Motor neuron (in vitro differentiated cells): ENCODE data around the gene RNF214. TPM values are rescaled to one million over a fixed set of nuclear protein-coding genes. Genes with fewer than 3 reads are reported as not detected.

Experiments
- ATAC-seq, 8 experiments: fragments of 200-7000 bp; cut with Tn5 transposase; replicated peaks in 6 of 8; 2 replicates each; pipeline ENCODE4 v1.8.0; 2021; ENCODE audit warnings: mild to moderate bottlenecking in 8 of 8, moderate library complexity in 8 of 8
- H3K27ac ChIP-seq, 2 donors: fragments of 250-450 bp; sonication (Bioruptor Pico); 2 replicates each; pipeline ENCODE4 v1.9.0; 2021; ENCODE audit warnings: antibody characterized with exemption in 2 of 2, mild to moderate bottlenecking in 2 of 2, moderate library complexity in 1 of 2
- H3K4me1 ChIP-seq, 2 donors: fragments of 250-450 bp; sonication (Bioruptor Pico); replicated peaks in 1 of 2; 2 replicates each; pipeline ENCODE4 v1.6.1; 2021; ENCODE audit warnings: antibody characterized with exemption in 2 of 2, mild to moderate bottlenecking in 2 of 2, moderate library complexity in 1 of 2
- H3K4me3 ChIP-seq, 5 donors: fragments of 250-450 bp; sonication (Bioruptor Pico); 2 replicates each; pipeline ENCODE4 v1.9.0; 2021; ENCODE audit warnings: antibody characterized with exemption in 5 of 5, mild to moderate bottlenecking in 5 of 5, moderate library complexity in 4 of 5
- WGBS, 10 experiments: fragments of 450-650 bp; shearing (Covaris generic); methylation state at CpG; one replicate each; pipeline ENCODE4 v1.0.0; 2022; 5-methylcytosine and 5-hydroxymethylcytosine counted together
- in situ Hi-C, 9 experiments: fragments of 400-800 bp; cut with MboI; loops; one replicate each; pipeline ENCODE4 v1.15.0; 2021; ENCODE audit warnings: low sequenced_read_pairs in 9 of 9, low pct_unique_long_range_greater_than_20kb in 2 of 9; ENCODE audit not compliant: unreplicated experiment in 9 of 9
- total RNA-seq, 8 experiments: library from RNA; unstranded; fragments of 300-600 nt; gene quantifications; 2 replicates each; pipeline versions ENCODE4 v1.2.3 to v1.2.4, GENCODE V29; 2022

Gene RNF214
- total RNA-seq, 8 experiments from 2014 or later = 10.2 to 33.0 (median 21.2) TPM

DNA sequence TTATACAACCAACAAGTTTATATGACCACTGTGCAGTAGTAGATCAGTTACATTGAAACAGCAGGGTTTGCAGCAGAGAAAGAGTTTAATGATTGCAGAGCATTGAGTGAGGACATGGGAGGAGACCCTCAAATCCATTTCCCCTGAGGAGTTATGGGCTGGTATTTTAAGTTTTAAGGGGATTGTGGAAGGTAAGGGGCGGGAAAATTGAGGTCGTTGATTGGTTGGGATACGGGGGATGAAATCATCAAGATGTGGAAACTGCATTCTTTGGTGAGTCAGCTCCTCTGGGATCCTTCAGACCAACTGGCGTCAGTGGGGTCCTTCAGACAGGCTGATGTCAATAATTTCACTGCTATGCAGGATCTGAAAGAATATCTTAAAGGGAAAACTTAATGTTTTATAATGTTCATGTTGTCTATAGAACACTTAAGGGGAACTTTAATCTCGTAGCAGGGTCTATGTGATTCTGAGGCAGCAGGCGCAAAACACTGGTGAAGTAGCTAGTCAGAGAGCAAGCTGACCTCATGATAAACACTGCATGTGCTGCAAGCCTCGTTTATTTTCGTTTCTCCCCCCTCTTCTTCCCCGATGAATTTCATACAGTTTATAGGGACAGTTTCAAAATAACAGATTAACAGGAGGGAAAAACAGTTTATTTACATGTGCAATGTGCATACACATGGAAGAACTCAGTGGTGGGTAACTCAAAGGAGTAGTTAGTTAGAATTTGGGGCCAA, 41.2 kb downstream of the RNF214 start:
- 39 to 100% (median 89%) methylated on average over 2 to 9 of the region's 9 CpGs; no CpG with 5 or more reads in 2 of the 10 experiments for WGBS, 10 experiments
- no peak overlapping the region for H3K4me3 ChIP-seq
- in situ Hi-C loops = no loop called here
- no peaks in the 10 kb centered on the region for H3K4me1 ChIP-seq
- no peak overlapping the region for H3K27ac ChIP-seq
- peak in 4 of 8 experiments; percentile 32 to 71 (median 41) for ATAC-seq

DNA sequence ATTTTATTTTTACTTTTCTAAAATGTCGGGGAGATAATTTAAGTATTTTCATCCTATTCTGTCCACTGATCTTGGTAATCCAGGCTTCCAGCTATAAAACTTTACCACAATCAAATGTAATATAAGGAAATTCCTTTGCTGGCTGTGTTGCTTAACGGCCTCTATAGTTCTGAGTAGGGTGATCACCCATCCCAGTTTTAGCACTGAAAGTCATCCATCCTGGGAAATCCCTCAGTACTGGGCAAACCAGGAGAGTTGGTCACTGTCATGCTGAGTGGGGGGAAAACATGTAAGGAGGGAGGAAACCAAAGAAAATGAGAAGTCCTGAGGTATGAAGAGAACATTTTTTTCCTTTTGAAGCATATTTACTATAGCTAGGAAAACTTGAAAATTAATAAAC, 45.9 kb downstream of the RNF214 start:
- H3K4me3 ChIP-seq = no peak overlapping the region
- 65 to 100% (median 100%) methylated on average over 1 to 2 of the region's 2 CpGs; no CpG with 5 or more reads in 1 of the 10 experiments for WGBS, 10 experiments
- in situ Hi-C loops = no loop called here
- ATAC-seq = no peak
- no peak overlapping the region for H3K27ac ChIP-seq
- H3K4me1 ChIP-seq = peaks cover 0 to 4% of the 10 kb centered on the region in 2 donors

DNA sequence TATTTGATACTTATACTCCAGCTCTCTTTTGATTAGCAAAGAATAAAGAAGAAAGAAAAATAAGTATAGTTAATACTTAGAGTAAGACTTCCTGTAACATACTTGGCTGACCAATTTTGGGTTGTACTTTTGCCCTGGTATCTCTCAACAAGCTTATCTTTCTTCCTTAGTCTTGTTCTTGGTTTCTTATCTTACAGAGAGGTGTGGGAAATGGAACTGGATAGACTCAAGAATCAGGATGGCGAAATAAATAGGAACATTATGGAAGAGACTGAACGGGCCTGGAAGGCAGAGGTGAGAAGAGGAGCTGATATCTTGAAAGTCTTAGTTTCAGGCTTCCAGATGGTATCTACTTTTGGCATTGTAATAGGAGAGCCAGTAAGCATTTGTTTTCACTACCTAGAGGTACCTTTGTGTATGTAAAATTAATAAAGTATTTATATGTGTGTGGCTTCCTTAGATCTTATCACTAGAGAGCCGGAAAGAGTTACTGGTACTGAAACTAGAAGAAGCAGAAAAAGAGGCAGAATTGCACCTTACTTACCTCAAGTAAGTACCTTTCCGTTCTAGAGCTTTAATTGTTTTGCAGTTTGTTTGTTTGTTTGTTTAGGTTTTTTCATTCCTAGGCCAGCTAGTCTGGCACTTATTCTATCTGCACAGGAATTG, 47.4 kb downstream of the RNF214 start:
- no peak overlapping the region for H3K27ac ChIP-seq
- WGBS, 10 experiments = 75 to 100% (median 94%) methylated on average over 2 to 4 of the region's 4 CpGs
- no peak overlapping the region for H3K4me3 ChIP-seq
- H3K4me1 ChIP-seq = peaks cover 0 to 4% of the 10 kb centered on the region in 2 donors
- ATAC-seq = no peak
- in situ Hi-C loops = no loop called here

DNA sequence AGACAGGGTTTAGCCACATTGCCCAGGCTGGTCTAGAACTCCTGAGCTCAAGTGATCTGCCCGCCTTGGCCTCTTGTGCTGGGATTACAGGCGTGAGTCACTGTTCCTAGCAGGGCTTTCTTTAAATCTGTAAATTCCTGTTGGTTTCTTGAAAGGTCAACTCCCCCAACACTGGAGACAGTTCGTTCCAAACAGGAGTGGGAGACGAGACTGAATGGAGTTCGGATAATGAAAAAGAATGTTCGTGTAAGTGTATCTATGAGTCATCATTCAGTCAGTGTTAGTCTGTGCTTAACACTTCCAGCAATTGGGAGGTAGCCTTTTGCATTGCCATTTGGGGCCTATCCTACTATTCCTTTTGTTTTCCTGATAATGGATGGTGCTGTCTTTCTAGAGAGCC, 48.7 kb downstream of the RNF214 start:
- ATAC-seq = peak in 7 of 8 experiments; percentile 90 to 98 (median 94)
- WGBS, 10 experiments = 0 to 54% (median 23%) methylated on average over 2 to 6 of the region's 6 CpGs; no CpG with 5 or more reads in 3 of the 10 experiments

DNA sequence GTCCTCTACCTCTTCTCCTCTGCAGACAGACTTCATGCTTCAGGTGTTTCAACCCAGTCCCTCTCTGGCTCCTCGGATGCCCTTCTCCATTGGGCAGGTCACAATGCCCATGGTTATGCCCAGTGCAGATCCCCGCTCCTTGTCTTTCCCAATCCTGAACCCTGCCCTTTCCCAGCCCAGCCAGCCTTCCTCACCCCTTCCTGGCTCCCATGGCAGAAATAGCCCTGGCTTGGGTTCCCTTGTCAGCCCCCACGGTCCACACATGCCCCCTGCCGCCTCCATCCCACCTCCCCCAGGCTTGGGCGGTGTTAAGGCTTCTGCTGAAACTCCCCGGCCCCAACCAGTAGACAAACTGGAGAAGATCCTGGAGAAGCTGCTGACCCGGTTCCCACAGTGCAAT, 49.4 kb downstream of the RNF214 start:
- Histone ChIP-seq H3K27ac (no peak overlapping the region), H3K4me3 (no peak overlapping the region), H3K4me1 (peaks cover 0 to 4% of the 10 kb centered on the region in 2 donors)
- no peak for ATAC-seq
- in situ Hi-C loops = no loop called here
- WGBS, 10 experiments = 100% methylated on average over 1 to 2 of the region's 7 CpGs; no CpG with 5 or more reads in 4 of the 10 experiments

More for the DNA sequence above, 48.7 kb downstream of the RNF214 start:
- Histone ChIP-seq H3K4me1 (peaks cover 0 to 4% of the 10 kb centered on the region in 2 donors), H3K4me3 (no peak overlapping the region), H3K27ac (no peak overlapping the region)
- in situ Hi-C loops = no loop called here

DNA sequence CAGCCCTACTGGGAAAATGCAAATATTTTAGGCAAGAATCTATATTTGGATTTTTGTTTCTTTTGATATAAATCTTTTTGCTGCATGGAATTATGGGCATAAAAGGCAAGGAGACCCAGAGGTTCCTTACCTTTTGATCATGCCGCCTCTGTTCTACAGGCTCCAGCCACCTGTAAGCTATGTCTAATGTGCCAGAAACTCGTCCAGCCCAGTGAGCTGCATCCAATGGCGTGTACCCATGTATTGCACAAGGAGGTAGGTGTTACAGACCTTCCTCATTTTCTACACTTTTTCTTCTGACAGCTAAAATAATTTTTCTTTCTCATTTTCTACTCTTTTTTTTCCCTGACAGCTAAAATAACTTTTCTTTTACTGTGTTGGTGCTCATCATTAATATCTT, 50.5 kb downstream of the RNF214 start:
- ATAC-seq = no peak
- in situ Hi-C loops = no loop called here
- Histone ChIP-seq H3K27ac (no peak overlapping the region), H3K4me1 (peaks cover 0 to 4% of the 10 kb centered on the region in 2 donors), H3K4me3 (no peak overlapping the region)
- 74 to 100% (median 89%) methylated on average over 1 to 3 of the region's 3 CpGs; no CpG with 5 or more reads in 1 of the 10 experiments for WGBS, 10 experiments

DNA sequence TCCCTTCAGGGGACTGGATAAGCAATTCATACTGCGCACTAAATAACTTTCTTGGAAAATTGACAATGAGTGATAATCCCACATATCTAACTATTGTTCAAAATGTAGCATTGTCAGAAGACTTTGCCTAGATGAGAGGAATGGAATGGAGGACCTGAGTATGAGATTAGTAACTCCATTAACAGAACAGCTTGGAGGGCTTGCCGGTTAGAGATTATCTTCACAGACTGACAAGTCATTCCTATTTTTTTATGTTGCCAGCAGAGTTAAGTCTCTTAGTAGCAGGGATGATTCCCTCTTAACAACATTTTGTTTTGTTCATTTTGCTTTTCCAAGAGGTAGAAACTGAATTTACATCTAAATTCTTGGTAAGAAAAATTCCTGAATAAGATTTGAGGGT, 51.6 kb downstream of the RNF214 start:
- 91 to 100% (median 100%) methylated on average over 1 to 2 of the region's 2 CpGs; no CpG with 5 or more reads in 2 of the 10 experiments for WGBS, 10 experiments
- no peak overlapping the region for H3K27ac ChIP-seq
- no peak overlapping the region for H3K4me3 ChIP-seq

DNA sequence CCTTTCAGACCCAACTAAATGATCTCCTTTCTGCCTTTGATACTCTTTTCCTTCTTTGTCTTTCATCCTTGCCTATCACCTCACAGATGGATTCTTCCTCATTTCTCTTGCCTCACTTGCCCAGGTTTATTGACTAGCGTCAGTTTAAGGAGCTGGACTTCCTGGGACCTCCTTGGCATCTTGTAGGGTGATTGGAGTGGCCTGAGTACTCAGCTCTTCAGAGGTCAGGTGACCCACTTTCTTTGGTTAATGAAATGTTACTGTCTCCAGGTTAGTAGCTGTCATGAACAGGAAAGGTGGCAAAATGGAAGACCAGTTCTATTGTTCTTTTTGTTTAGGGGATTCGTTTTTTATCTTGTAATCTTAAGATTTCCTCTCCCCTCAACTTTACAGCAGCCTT, 54.1 kb downstream of the RNF214 start:
- ATAC-seq = no peak
- no peak overlapping the region for H3K27ac ChIP-seq
- H3K4me1 ChIP-seq = no peaks in the 10 kb centered on the region
- in situ Hi-C loops = no loop called here
- 20 to 95% (median 82%) methylated on average over 1 to 2 of the region's 2 CpGs; no CpG with 5 or more reads in 2 of the 10 experiments for WGBS, 10 experiments
- no peak overlapping the region for H3K4me3 ChIP-seq

More for the DNA sequence above, 51.6 kb downstream of the RNF214 start:
- ATAC-seq = no peak
- peaks cover 0 to 4% of the 10 kb centered on the region in 2 donors for H3K4me1 ChIP-seq
- in situ Hi-C loops = no loop called here

DNA sequence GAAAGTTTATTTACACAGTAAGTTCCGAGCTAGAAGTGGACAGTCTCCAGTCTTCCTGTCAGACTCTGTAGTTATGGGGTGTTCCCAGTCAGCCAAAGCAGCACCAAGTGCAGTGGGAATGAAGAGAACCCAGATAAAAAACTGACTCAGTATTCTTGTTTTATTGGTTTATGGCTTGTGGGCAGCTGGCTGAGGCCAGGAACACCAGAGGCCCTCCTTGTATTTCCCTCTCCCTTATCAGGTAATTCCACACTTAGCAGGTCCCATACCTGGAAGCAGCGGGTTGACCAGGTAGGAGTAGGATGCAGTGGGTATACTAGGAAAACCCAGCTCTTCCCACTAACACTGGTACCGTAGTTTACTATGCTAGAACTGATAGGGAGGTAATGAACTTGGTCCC, 55.2 kb downstream of the RNF214 start:
- WGBS, 10 experiments = 75 to 100% (median 100%) methylated on average over 1 to 3 of the region's 3 CpGs; no CpG with 5 or more reads in 2 of the 10 experiments
- in situ Hi-C loops = no loop called here
- H3K4me1 ChIP-seq = no peaks in the 10 kb centered on the region
- no peak overlapping the region for H3K4me3 ChIP-seq
- H3K27ac ChIP-seq = no peak overlapping the region
- no peak for ATAC-seq

DNA sequence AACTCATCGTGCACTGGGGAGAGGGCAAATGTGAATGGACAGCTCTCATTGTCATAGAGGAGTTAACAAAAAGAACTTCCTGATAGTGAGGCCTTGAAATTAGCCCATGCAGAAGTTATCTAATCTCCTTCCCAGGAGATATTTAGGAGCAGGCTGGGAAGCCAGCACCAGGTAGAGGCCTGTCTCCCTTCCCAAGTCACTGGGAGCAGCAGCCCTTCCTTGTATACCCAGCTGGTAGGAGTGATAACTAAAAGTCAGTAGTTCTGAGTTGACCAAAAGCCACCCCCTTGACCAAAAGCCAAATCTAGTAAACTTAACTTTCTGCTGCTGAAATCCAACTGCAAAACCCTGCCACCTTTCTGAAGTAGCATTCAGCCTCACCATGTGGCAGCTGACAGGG, 57.3 kb downstream of the RNF214 start:
- ATAC-seq = no peak
- Histone ChIP-seq H3K27ac (no peak overlapping the region), H3K4me3 (no peak overlapping the region), H3K4me1 (no peaks in the 10 kb centered on the region)
- in situ Hi-C loops = no loop called here
- WGBS, 10 experiments = 100% methylated on average over 1 of the region's 1 CpG; no CpG with 5 or more reads in 7 of the 10 experiments

DNA sequence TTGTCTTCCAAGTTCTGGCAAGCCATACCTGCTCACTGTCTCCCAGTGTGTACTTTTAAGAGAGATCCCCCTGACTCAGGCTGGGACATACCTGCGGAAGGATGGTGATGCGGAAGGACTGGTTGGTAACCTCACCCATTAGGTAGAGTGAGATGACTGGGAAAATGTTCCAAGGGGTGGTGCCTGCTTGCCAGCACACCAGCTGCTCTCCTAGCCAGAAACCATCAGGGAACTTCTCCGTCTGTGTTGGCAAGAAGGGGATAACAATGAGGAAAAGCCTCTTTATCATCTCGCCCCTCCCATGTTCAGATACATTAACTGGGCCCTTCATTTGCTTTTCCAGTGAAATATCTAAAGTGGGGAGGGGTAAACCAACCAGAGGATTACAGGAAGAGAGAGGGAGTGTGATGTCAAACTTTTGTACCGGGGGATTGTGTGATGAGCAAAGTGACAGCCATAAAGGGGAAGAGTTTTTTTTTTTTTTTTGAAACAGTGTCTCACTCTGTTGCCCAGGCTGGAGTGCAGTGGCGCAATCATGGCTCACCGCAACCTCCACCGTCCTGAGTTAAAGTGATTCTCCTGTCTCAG, 58.4 kb downstream of the RNF214 start, which contains the start of gene BACE1-AS:
Gene BACE1-AS (plus strand): TSS at position 538 of the 588 bp plus-strand sequence.
- in situ Hi-C loops = no loop called here
- H3K4me3 ChIP-seq = no peak within 1 kb of the TSS
- no peaks in the 10 kb centered on the region for H3K4me1 ChIP-seq
- H3K27ac ChIP-seq = no peak within 1 kb of the TSS
- no peak for ATAC-seq
- 80 to 100% (median 92%) methylated on average over 1 to 4 of the region's 8 CpGs; no CpG with 5 or more reads in 1 of the 10 experiments for WGBS, 10 experiments

DNA sequence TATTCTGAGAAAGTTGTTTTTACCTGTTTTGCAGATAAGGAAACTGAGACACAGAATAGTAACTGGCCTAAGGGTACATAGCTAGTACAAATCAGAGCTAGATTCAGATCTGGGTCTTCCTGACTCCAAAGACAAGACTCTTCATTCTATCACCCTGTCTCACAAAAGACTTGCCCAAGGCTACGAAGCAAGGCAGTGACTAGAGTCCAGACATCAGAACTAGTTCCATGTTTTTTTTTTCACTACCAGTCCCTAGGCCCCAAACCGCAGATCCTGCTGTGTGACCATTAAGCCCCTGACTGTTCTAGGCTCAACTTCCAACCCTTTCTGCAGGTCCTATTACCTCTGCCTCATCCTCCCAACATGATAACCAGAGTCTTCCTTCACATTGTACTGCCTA, 60.1 kb downstream of the RNF214 start:
- in situ Hi-C loops = no loop called here
- WGBS, 10 experiments = 100% methylated on average over 1 of the region's 2 CpGs; no CpG with 5 or more reads in 5 of the 10 experiments
- no peaks in the 10 kb centered on the region for H3K4me1 ChIP-seq
- no peak for ATAC-seq
- H3K4me3 ChIP-seq = no peak overlapping the region
- H3K27ac ChIP-seq = no peak overlapping the region
